Left lung (tissue), 10 donors: ENCODE data around the gene KDM4C. TPM values are rescaled to one million over a fixed set of nuclear protein-coding genes. Genes with fewer than 3 reads are reported as not detected.

Source experiments
- ATAC-seq: fragments of 200-7000 bp; cut with Tn5 transposase; one replicate; pipeline ENCODE4 v1.9.1; 2020; ENCODE audit warnings: moderate library complexity
- DNase-seq, 4 donors: peaks; one replicate each; pipeline ENCODE4 v3.0.0-alpha.2; 2013 to 2020
- H3K27ac ChIP-seq, 2 donors: fragments of 200-600 bp; sonication (generic) in 1 of 2; one replicate each; pipeline versions ENCODE4 v1.5.0 to v1.8.0; 2020 to 2021
- H3K27me3 ChIP-seq, 2 donors: fragments of 200-600 bp; sonication (generic) in 1 of 2; one replicate each; pipeline versions ENCODE4 v1.5.0 to v1.8.0; 2020 to 2021
- H3K36me3 ChIP-seq, 2 donors: fragments of 200-600 bp; sonication (generic) in 1 of 2; one replicate each; pipeline versions ENCODE4 v1.5.0 to v1.8.0; 2020 to 2021
- H3K4me1 ChIP-seq, 2 donors: fragments of 200-600 bp; one replicate each; pipeline ENCODE4 v1.8.0; 2021
- H3K4me3 ChIP-seq, 2 donors: fragments of 200-600 bp; sonication (generic) in 1 of 2; one replicate each; pipeline versions ENCODE4 v1.5.0 to v1.8.0; 2020 to 2021; ENCODE audit warnings: mild to moderate bottlenecking in 1 of 2
- H3K9me3 ChIP-seq, 2 donors: fragments of 200-600 bp; sonication (generic) in 1 of 2; one replicate each; pipeline versions ENCODE4 v1.5.0 to v1.8.0; 2020 to 2021
- intact Hi-C, 2 donors: fragments of 100-400 bp; cut with DNase I; formaldehyde crosslinking; loops; one replicate each; pipeline versions ENCODE4 v1.11.2 to v1.14.2; 2022
- polyA plus RNA-seq, 6 donors: library from polyadenylated mRNA; unstranded; fragments of 120-200 nt; gene quantifications; one replicate each; pipeline ENCODE4 v1.2.1, GENCODE V29; 2013; ENCODE audit not compliant: insufficient read length in 6 of 6
- total RNA-seq, 2 donors: library from RNA; stranded (reverse); fragmentation: NEBNext Ultra II Directional; extraction: Animal tissue kit (Norgen Biotek cat#: 25700); gene quantifications; one replicate each; pipeline ENCODE4 v1.2.1, GENCODE V29; 2021
- TF ChIP-seq, protein P1 (sequence below), 2 donors: fragments of 200-600 bp; sonication (generic) in 1 of 2; IDR thresholded peaks; one replicate each; pipeline versions ENCODE4 v1.5.0 to v1.8.0; 2021; ENCODE audit warnings: antibody characterized with exemption in 2 of 2
- donor health status: DM: no; HTN: yes; CAD: no.
- donor health status: DM: no; HTN: no; CAD: no.

KDM4C gene
- total and polyA plus RNA-seq, 8 donors: 11.7 to 34.8 (median 15.2) TPM

- intact Hi-C loops: loop anchor here in 1 of 2 donors (10.0 kb wide), 1 partner anchor 481 kb away; no protein-coding TSS in a partner anchor
Measured at GRCh38 chr9:7053903-7054302, 296.1 kb downstream of the KDM4C start.

DNA sequence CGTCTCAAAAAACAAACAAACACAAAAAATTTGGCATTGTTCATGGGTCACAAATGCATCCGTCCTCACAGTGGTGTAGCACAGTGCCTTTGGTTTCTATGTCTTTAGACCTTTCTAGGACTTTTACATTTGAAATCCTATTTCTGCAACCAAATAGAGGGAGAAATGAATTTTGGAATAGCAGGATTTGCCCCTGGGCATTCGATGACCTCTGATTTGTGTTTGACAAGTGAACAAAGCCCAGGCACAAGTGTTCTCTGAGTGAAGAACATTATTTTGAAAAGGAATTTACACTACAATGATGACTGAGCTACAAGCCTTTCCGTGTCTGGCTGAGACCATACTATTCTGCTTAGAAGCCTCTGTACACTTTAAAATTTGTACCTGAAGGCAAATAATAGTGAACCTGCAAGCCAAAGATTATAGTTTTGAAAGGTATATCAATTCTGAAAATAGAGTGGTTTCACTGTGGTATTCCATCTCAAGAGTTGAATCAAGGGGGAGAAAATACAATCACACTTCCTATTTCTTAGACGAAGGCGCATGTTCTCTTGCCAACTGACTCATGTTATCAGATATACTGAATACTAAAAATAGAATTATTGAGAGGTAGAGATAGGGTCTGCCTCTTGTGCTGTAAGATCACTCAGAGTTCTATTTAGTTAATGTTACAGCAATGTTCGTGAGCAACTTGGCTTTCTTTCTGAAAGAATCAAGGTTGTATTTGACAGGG is 297.6 kb downstream of the KDM4C start:
- Histone ChIP-seq H3K4me1 (no peaks in the 10 kb centered on the region), H3K27ac (no peak overlapping the region), H3K36me3 (peaks cover 0 to 16% of the 10 kb centered on the region in 2 donors), H3K4me3 (no peak overlapping the region), H3K27me3 (no peaks in the 10 kb centered on the region), H3K9me3 (no peaks in the 10 kb centered on the region)
- intact Hi-C loops: loop anchor here in 1 of 2 donors (10.0 kb wide), 1 partner anchor 479 kb away; no protein-coding TSS in a partner anchor
- TF ChIP-seq, protein P1, sequence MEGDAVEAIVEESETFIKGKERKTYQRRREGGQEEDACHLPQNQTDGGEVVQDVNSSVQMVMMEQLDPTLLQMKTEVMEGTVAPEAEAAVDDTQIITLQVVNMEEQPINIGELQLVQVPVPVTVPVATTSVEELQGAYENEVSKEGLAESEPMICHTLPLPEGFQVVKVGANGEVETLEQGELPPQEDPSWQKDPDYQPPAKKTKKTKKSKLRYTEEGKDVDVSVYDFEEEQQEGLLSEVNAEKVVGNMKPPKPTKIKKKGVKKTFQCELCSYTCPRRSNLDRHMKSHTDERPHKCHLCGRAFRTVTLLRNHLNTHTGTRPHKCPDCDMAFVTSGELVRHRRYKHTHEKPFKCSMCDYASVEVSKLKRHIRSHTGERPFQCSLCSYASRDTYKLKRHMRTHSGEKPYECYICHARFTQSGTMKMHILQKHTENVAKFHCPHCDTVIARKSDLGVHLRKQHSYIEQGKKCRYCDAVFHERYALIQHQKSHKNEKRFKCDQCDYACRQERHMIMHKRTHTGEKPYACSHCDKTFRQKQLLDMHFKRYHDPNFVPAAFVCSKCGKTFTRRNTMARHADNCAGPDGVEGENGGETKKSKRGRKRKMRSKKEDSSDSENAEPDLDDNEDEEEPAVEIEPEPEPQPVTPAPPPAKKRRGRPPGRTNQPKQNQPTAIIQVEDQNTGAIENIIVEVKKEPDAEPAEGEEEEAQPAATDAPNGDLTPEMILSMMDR (IDR thresholded peaks at IDR 0.05): no peak
- ATAC-seq (no peak), DNase-seq (no peak)

More at GRCh38 chr9:7053903-7054302, 296.1 kb downstream of the KDM4C start:
- no peaks in the 10 kb centered on the region for H3K9me3 ChIP-seq
- H3K4me1 ChIP-seq: no peaks in the 10 kb centered on the region
- TF ChIP-seq, protein P1 (IDR thresholded peaks at IDR 0.05): no peak
- peaks cover 0 to 22% of the 10 kb centered on the region in 2 donors for H3K36me3 ChIP-seq
- no peak overlapping the region for H3K27ac ChIP-seq
- no peak for ATAC-seq
- H3K27me3 ChIP-seq: no peaks in the 10 kb centered on the region
- no peak for DNase-seq
- no peak overlapping the region for H3K4me3 ChIP-seq

DNA sequence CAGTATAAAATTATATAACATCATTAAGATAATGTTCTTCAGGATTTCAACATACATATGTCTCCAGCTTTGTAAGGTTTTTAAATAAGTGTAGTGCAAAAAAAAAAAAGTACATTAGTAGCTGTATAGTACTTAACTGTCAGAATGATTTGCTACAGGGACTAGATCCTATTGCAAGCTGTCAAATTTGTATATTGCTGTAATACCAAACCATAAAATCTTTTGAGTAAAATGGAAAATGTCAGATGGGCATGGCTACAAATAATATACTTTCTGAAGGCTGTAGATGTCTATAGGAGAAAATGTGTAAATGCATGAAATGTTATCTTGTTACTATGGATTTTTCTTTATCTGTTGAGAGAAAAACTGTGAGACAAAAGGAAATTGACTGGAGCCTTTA is 298.5 kb downstream of the KDM4C start:
- H3K9me3 ChIP-seq: no peaks in the 10 kb centered on the region
- TF ChIP-seq, protein P1 (IDR thresholded peaks at IDR 0.05): no peak
- DNase-seq: no peak
- H3K27me3 ChIP-seq: no peaks in the 10 kb centered on the region
- no peaks in the 10 kb centered on the region for H3K4me1 ChIP-seq
- no peak for ATAC-seq
- H3K4me3 ChIP-seq: no peak overlapping the region
- H3K27ac ChIP-seq: no peak overlapping the region
- peaks cover 0 to 10% of the 10 kb centered on the region in 2 donors for H3K36me3 ChIP-seq
- intact Hi-C loops: loop anchor here in 1 of 2 donors (10.0 kb wide), 1 partner anchor 479 kb away; no protein-coding TSS in a partner anchor

DNA sequence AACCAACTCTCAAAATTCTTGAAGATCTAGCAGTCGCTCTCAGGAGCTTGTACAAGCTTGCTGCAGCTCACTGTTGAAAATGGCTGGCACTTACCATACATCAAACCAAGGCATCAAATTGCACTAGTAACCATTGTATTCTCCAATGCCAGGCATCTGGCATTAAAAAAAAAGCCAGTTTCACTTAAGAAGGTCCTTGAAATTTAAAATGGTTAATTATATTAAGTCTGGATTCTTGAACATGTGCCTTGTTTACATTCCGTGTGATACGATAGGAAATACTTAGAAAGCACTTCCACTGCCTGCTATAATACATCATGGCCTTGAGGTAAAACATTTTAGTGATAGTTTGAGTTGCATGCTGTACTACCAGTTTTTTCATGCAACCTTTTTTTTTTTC is 300.7 kb downstream of the KDM4C start:
- H3K4me3 ChIP-seq: no peak overlapping the region
- DNase-seq (peak in 1 of 4 donors; percentile 8), ATAC-seq (peak; percentile 42)
- no peaks in the 10 kb centered on the region for H3K9me3 ChIP-seq
- no peak overlapping the region for H3K27ac ChIP-seq
- TF ChIP-seq, protein P1 (IDR thresholded peaks at IDR 0.05): no peak
- H3K4me1 ChIP-seq: no peaks in the 10 kb centered on the region
- intact Hi-C loops: loop anchor here in 1 of 2 donors (10.0 kb wide), 1 partner anchor 476 kb away; no protein-coding TSS in a partner anchor
- H3K36me3 ChIP-seq: peaks cover 0 to 8% of the 10 kb centered on the region in 2 donors
- H3K27me3 ChIP-seq: no peaks in the 10 kb centered on the region

- no peak for ATAC-seq
- TF ChIP-seq, protein P1 (IDR thresholded peaks at IDR 0.05): no peak
- Histone ChIP-seq H3K27me3 (no peaks in the 10 kb centered on the region), H3K4me1 (no peaks in the 10 kb centered on the region), H3K27ac (no peak overlapping the region), H3K36me3 (peaks cover 0 to 7% of the 10 kb centered on the region in 2 donors), H3K4me3 (no peak overlapping the region), H3K9me3 (no peaks in the 10 kb centered on the region)
- DNase-seq: no peak
- intact Hi-C loops: no loop called here
Measured at GRCh38 chr9:7067169-7067568, 309.4 kb downstream of the KDM4C start.
